MG63 (cell line): ENCODE measurements around the gene KNSTRN. TPM values are rescaled to one million over a fixed set of nuclear protein-coding genes. Genes with fewer than 3 reads are reported as not detected.

Experiments
- total RNA-seq: library from RNA; depleted of rRNA; stranded (reverse); fragments of >200 nt; shearing (Covaris generic); gene quantifications from 2 replicates; pipeline ENCODE4 v1.2.3, GENCODE V29; 2014; ENCODE audit warnings: low replicate concordance; rRNA removed

The KNSTRN gene
- total RNA-seq, 1 experiment from 2014 or later, result 72.1 TPM

Other genes with a start within 250 kb of the KNSTRN start
- 49.2 and 55.0 TPM in 2 replicates for gene BUB1B, start 221.7 kb upstream of the KNSTRN start, total RNA-seq
- 3.9 TPM in 1 of 2 replicates, not detected in the other for gene PAK6, start 143.7 kb upstream of the KNSTRN start, total RNA-seq
- gene ANKRD63, start 99.7 kb upstream of the KNSTRN start, total RNA-seq, result not detected in 2 replicates
- gene PLCB2, start 74.8 kb upstream of the KNSTRN start, total RNA-seq, result not detected in 2 replicates
- 8.9 and 9.6 TPM in 2 replicates for gene INAFM2, start 59.0 kb upstream of the KNSTRN start, total RNA-seq
- gene CCDC9B, start 41.8 kb upstream of the KNSTRN start, total RNA-seq, result 4.0 and 8.2 TPM in 2 replicates
- gene PHGR1, start 31.7 kb upstream of the KNSTRN start, total RNA-seq, result not detected in 2 replicates
- gene DISP2, start 24.5 kb upstream of the KNSTRN start, total RNA-seq, result 0.37 and 0.43 TPM in 2 replicates
- 25.6 and 43.7 TPM in 2 replicates for gene IVD, start 23.1 kb downstream of the KNSTRN start, total RNA-seq
- 5.9 and 8.2 TPM in 2 replicates for gene BAHD1, start 58.2 kb downstream of the KNSTRN start, total RNA-seq
- gene CHST14, start 88.3 kb downstream of the KNSTRN start, total RNA-seq, result 12.4 and 12.5 TPM in 2 replicates
- gene CCDC32, start 182.3 kb downstream of the KNSTRN start, total RNA-seq, result 9.3 and 59.4 TPM in 2 replicates
- gene RPUSD2, start 186.6 kb downstream of the KNSTRN start, total RNA-seq, result 11.9 and 12.6 TPM in 2 replicates
- 16.1 and 1,870 TPM in 2 replicates for gene KNL1, start 211.5 kb downstream of the KNSTRN start, total RNA-seq